AG04450 (cell line): ENCODE results near the gene RASAL3. TPM values are rescaled to one million over a fixed set of nuclear protein-coding genes. Genes with fewer than 3 reads are reported as not detected.

Experiments
- CTCF ChIA-PET: fragments of 300-600, 350-600 bp; formaldehyde crosslinking; extraction: SDS; loops from one replicate; lab custom pipeline; 2022; ENCODE audit warnings: antibody characterized with exemption, inconsistent platforms; lab: Charles Lee
- POLR2A ChIA-PET: fragments of 350-600 bp; formaldehyde crosslinking; extraction: SDS; loops from one replicate; lab custom pipeline; 2021; ENCODE audit warnings: antibody characterized with exemption, inconsistent platforms; lab: Yijun Ruan, JAX
- DNase-seq: peaks from one replicate; pipeline ENCODE4 v3.0.0-alpha.2; 2011; ENCODE audit warnings: low read depth, low spot score
- H3K27ac ChIP-seq: one replicate; pipeline ENCODE4 v1.5.1; 2012; ENCODE audit warnings: low read depth, low read length, control low read depth
- H3K27me3 ChIP-seq: one replicate; pipeline ENCODE4 v1.6.0; 2012; ENCODE audit warnings: low read length; ENCODE audit not compliant: control insufficient read depth, insufficient read depth
- H3K4me3 ChIP-seq: 2 replicates; pipeline ENCODE4 v1.5.1; 2011; ENCODE audit warnings: mild to moderate bottlenecking, low read depth, low read length, control low read depth
- H3K9me3 ChIP-seq: 2 replicates; pipeline ENCODE4 v1.5.1; 2012; ENCODE audit warnings: low read length; ENCODE audit not compliant: control insufficient read depth, insufficient read depth
- CTCF ChIP-seq: IDR thresholded peaks from 2 replicates; pipeline ENCODE4 v1.5.1; 2011; ENCODE audit warnings: low read depth, low read length, control low read depth, inconsistent platforms
- polyA plus RNA-seq: library from polyadenylated mRNA; depleted of rRNA; stranded (reverse); fragments of >200 nt; gene quantifications from 2 replicates; pipeline ENCODE4 v1.2.3, GENCODE V29; 2011

The RASAL3 gene
- polyA plus RNA-seq, 1 experiment = 0.21 TPM

- ChIA-PET POLR2A (no interaction called here), CTCF (no interaction called here)
- Histone ChIP-seq H3K4me3 (no peak overlapping the region), H3K27me3 (peaks cover 14% of the 10 kb centered on the region), H3K27ac (no peak overlapping the region), H3K9me3 (peaks cover 10% of the 10 kb centered on the region; the same call in 1 of the 2 replicates)
- TF ChIP-seq CTCF = no peak
- no peak for DNase-seq
Measured at GRCh38 chr19:15471639-15472101, 7.3 kb upstream of the RASAL3 start.

GRCh38 chr19:15469513-15470297 lies 5.4 kb upstream of the RASAL3 start:
- ChIA-PET CTCF (interaction anchor here (0.6 kb wide), 1 partner anchor 819 kb away, joined by 7 read pairs; no protein-coding TSS in a partner anchor), POLR2A (no interaction called here)
- Histone ChIP-seq H3K9me3 (peaks cover 7% of the 10 kb centered on the region; the same call in 1 of the 2 replicates), H3K27me3 (peaks cover 14% of the 10 kb centered on the region), H3K27ac (no peak overlapping the region), H3K4me3 (peak overlapping the region; percentile 29)
- TF ChIP-seq CTCF = no peak
- no peak for DNase-seq

- CTCF ChIA-PET = interaction anchor here (0.6 to 1.4 kb wide), 2 partner anchors 377 to 818 kb away, joined by 5 to 7 read pairs; no protein-coding TSS in a partner anchor
Measured at GRCh38 chr19:15468675-15469512, 4.5 kb upstream of the RASAL3 start.

GRCh38 chr19:15467734-15468214 lies 3.4 kb upstream of the RASAL3 start:
- Histone ChIP-seq H3K4me3 (no peak overlapping the region), H3K27ac (no peak overlapping the region), H3K9me3 (peaks cover 7% of the 10 kb centered on the region; the same call in 1 of the 2 replicates), H3K27me3 (peaks cover 19% of the 10 kb centered on the region)
- CTCF ChIA-PET = interaction anchor here (0.6 to 1.4 kb wide), 3 partner anchors 367 to 478 kb away, joined by 3 to 5 read pairs (median 5); no protein-coding TSS in a partner anchor
- TF ChIP-seq CTCF = no peak
- no peak for DNase-seq
- POLR2A ChIA-PET = interaction anchor here (0.6 kb wide), 1 partner anchor 14 kb away, joined by 3 read pairs; no protein-coding TSS in a partner anchor

More at GRCh38 chr19:15468675-15469512, 4.5 kb upstream of the RASAL3 start:
- no peak for DNase-seq
- TF ChIP-seq CTCF = no peak
- peaks cover 7% of the 10 kb centered on the region; the same call in 1 of the 2 replicates for H3K9me3 ChIP-seq
- H3K27ac ChIP-seq = no peak overlapping the region
- H3K4me3 ChIP-seq = no peak overlapping the region
- peaks cover 17% of the 10 kb centered on the region for H3K27me3 ChIP-seq
- POLR2A ChIA-PET = no interaction called here
